ENCODE measurements around the gene CYP4A22.
"Not testable (repeated sequence)": the region's sequence is repeated elsewhere in the genome, so short reads cannot be mapped to it uniquely, and the experiment has no call there.

Gene CYP4A22

DNA sequence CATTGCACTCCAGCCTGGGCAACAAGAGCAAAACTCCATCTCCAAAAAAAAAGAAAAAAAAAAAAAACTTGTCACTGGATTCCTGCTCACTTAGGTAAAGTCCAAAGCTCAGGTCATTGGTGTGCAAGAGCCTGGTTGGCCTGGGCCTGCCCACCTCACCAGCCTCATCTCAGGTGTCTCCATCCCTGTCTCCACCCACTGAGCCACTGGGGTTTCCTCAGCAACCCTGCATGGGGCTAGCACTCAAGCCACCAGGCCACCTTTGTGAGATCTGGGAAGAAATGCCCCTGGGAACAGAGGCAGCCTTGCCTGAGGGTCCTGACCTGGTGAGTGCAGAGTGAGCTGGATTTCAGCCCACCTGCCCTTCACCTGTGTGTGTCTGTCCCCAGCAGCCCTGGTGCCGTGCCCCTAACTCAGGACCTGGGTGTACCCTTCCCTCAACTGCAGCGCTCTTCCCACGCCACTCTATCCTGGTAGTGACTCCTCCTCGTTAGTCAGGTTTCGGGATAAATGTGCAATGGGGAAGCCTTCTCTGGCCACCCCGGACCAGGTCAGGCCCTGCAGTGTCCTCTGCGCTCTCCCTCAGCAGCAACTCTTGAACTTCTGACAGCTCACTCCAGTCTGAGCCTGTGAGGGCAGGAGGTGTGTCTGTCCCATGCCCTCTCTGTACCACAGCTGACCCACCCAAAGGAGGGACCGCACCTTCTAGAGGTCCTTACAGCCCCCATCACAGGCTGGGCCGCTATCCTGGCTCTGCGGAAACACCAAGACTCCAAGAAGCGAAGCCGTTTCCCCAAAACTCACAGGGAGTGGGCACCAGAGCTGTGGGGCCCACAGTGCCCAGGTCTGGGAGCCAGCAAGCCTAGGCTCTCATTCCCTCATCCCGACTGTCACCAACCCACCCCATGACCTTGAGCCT, 49.3 kb downstream of the CYP4A22 start:
- no peak for DNase-seq

DNA sequence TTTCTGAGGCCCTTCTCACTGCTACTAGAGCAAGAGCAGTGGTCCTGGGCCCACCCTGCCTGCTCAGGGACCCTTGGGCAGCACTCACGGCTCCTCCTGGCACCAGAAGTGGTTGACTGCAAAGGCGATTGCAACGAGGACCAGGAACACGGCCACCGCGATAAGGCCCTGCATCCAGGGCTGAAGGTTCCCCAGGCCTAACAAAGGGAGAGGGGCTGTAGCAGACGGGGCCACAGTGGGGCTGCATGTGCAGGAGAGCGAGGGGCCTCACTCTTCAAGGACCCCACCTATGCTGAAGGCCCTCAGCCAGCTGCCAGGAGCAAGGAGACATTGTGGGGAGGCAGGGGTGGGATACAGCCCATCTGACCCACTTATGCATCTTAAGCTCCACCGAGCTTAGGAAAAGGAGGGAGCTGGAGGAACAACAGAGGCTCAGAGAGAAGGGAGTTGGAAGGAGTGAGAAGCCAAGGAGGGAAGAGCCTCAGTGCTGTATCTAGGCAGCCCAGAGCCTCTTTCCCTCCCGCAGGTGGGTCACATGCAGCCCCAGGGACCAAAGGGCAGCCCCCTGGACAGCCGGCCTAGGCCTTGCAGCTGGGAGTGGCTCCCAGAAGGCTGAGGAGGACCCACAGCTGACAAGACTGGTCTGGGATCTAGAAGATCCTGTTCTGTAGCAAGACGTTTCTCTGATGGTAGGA, 50.1 kb downstream of the CYP4A22 start:
- no peak for DNase-seq

DNA sequence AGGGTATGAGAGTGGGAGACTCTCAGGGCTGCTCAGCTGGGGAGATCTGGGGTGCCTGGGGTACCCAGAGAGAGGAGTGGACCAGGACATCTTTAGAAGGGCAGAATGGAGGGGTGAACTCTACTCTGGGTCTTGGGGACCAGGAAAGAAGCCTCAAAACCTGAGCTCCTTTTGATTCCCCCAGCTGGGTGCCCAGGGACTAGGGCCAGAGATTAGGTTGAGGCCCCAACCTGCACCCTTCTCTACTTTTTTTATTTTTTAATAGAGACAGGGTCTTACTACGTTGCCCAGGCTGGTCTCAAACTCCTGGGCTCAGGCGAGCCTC, 50.6 kb downstream of the CYP4A22 start:
- no peak for DNase-seq

DNA sequence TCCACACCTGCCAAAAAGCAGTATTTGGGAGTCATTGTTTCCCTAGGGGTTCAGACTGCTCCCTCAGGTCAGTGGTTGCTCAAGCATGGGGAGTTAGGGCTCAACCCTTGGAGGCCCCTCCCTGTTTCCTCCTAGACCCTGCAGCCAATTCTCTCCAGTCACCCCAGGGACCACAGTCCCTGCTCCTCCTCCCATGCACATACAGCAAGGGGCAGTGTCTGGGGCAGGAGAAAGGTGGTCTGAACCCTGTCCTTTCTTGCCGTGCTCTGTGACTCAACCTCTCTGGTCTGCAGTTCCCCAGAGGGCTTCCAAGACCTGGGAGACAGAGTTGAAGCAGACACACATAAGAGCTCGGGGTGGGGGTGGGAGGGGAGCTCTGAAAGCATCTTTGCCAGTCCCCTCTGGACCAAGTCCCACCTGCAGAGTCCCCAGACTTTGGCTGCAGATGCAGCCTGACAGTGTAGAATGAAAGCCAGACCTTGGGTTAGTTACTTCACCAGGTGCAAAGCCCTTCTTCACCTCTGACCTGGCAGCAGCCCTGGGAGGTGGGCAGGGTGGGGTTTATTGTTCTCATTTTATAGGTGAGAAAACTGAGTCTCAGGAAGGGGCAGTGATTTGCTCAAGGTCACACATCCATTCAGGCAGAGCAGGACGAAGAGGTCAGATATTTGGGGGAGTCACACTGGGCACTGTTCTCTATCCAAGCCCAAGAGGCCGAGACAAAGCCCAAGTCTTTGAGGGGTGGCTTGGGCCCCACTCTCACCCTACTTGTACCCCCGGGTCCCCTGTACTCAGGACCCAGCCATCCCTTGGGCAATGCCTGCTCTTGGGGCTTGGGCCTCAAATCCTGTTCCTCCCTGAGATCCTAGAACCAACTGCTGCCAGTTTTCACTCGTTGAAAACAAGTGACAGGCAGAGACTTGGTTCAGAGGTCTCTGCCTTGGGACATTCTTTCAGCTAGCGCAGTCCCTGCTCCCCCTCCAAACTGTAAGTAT, 51.8 kb downstream of the CYP4A22 start:
- no peak for DNase-seq

DNA sequence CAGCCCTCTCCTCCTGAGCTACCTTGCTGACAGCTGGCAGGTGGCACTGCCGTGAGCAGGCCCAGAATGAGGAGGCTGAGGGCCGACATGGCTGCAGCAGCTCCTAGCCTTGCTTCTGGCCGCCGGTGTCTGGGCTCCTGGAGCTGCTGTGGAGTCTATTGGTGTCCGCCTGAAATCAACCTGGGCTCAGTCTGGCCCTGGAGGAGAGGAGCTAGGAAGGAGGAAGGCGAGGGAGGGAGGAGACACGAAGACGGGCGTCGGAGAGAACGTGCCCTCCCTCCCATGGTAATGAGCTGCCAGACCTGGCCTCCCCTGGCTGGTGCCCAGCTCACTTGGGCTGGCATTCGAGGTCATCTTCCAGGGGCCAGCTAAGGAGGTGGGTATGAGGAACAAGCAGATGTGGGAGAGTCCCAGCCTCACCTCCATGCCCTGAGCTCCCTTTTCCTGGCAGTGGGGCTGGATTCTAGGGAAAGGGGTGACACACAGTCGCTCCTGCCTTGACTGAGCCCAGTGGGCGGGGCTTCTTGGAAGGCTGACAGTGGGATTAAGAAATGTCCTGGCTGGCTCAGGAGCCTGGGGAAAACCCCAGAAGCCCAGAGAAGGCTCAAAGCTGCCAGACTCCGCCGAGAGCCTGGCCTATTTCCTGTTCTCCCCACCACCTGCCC, 52.7 kb downstream of the CYP4A22 start, which contains the start of gene PDZK1IP1:
PDZK1IP1 (minus strand) TSS at position 193 of the 665 bp plus-strand sequence; CDS start at position 89, 104 bp downstream.
- no peak for DNase-seq

DNA sequence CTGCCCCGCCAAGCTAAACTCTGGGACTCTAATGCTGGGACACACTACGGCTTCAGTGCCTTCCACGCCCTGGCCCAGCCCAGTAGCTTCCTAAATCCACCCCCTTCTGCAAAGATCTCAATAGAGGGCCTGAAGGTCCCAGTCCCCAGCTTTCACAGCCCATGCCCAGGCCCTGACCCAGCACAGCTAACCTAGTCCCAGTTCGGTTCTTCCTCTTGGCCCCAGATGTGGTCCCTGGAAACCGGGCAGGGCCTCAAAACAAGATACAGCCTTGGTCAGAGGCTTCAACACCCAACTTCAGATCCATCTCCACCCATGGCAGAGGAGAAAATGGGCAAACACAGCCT, 53.2 kb downstream of the CYP4A22 start:
- DNase-seq = no peak

DNA sequence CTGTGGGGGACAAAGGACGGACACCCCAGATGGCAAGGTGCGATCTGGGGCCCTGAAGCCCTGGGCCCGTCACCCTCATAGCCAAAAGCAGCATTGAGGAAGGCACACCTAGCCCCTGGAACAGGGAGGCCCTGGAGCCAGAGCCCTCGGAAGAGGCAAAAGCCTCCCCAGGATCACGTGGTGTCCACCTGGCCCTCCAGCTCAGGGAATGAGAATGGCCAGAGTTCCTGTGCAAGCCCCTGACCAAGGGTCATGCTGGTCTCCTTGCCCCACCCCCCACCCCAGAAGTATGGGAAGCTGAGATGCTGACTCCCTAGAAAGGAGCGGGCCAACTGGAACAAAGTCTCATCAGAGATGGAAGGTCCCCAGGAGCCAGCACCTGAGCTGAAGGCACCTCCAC, 53.6 kb downstream of the CYP4A22 start:
- no peak for DNase-seq

DNA sequence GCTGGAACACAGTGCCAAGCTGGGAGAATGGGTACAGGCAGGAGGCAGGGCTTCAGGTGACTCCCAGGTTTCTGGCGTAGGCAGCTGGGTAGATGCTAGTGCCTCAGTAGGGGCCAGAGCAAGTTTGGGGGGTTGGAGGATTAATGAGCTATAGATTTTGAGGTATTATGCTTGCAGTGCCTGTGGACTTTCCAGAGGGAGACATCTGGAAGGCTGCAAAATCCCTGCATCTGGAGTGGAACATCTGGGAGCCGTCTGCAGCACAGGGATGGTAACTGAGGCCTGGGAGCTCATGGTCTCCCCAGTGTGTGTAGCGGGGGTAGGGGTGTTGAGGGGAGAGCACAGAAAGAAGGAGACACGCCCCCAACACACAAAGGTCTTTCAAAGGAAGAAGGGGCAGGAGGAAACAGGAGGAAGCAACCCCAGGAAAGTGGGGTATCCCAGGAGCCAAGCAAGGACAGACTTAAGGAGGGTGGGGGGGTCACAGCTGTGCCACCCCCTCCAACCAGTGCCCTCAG, 54.8 kb downstream of the CYP4A22 start:
- DNase-seq = no peak

DNA sequence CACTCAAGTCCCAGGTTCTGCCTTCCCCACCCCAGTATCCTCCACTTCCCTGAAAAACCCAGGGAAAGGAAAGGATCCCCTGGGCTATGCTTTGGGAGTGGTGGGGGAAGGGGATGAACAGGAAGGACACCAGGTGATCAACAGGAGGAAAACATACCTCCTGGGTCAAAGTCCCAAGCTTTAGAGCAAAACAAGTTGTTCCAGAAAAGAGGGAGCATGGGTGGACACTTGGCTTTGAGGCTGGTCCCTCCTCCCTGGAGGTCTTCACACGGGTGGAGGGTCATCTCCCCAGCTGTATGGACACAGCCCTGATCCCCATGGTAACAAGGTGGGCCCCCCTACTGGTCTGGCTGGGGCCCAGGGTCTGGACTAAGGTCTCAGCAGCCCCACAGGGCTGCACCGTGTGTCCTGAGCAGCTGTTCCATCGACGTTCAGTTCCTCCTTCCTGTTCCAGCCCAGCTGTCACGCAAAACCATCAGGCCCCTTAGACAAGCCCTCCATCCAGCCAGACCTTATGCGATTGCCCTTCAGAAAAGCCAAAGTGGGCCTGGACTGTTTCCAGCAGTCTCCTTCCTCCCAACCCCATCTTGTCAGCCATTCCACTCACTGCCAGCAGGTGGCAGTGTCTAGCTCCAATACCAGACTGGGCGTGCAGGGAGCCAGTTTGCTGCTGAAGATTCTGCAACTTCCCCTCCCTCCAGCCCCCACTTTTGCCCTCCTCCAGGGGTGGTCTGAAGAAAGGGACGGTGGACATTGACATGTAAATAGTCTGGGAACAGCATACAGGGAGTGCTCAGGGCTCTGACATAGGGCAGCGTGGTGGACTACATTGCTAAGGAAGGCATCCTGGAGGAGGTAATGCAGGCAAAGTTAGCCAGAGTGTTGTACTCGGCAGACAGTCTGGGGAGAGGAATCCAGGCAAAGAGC, 55.5 kb downstream of the CYP4A22 start:
- DNase-seq = peak; percentile 72 to 74

DNA sequence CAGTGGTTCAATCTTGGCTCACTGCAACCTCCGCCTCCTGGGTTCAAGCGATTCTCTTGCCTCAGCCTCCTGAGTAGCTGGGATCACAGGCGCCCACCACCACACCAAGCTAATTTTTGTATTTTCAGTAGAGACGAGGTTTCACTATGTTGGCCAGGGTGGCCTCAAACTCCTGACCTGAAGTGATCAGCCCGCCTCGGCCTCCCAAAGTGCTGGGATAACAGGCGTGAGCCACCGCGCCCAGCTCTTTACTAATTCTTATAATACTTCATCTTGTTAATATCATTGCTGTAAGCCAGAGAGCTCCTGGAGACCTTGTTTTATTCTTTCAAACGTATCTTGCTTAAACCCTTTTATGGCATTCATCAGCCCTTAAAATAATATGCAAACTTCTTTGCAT, 56.3 kb downstream of the CYP4A22 start:
- not testable (repeated sequence) for DNase-seq

DNA sequence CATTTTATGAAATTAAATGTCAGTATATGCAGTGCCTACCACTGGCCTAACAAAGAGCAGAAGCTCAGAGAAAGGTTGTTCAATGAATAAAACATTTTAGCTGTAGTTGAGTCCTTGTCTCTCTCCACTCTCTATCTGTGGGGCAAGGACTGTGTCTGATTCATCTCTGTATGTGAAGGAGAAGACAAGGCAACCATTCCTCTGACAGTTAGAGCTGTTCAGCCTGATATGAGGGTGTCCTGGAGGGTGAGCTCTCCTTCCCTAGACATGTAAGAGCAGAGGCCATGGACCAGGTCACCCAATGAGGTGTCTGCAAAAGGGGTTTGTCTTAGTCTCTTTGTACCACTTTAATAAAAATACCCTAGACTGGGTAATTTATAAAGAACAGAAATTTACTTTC, 57.1 kb downstream of the CYP4A22 start:
- no peak for DNase-seq

DNA sequence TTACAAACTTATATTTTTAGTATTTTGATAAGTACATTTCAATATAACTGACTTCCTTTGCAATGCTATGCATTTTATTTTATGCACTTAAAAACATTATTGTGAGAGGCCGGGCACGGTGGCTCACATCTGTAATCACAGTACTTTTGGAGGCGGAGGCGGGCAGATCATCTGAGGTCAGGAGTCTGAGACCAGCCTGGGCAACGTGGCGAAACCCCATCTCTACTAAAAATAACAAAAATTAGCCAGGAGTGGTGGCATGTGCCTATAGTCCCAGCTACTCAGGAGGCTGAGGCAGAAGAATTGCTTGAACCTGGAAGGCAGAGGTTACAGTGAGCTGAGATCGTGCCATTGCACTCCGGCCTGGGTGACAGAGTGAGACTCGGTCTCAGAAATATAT, 58.7 kb downstream of the CYP4A22 start:
- not testable (repeated sequence) for DNase-seq

DNA sequence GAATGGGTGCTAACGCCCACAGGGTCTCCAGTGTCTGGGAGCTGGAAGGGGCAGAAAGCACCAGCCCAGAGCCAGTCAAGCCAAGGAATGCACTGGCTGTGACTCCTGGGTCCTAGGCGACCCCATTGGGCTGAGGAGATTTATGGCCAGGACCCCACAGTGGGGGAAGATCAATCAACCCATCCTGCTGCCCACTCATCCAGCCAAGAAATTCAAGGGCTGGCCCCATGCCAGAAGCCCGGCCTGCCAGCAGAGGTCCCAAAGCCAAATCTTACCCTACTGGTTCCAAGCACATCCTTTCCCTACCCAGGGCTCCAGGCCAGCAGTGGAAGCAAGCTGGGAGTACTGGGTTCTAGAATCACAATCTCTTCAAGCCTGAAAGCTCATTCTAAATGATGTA, 59.4 kb downstream of the CYP4A22 start:
- no peak for DNase-seq

DNA sequence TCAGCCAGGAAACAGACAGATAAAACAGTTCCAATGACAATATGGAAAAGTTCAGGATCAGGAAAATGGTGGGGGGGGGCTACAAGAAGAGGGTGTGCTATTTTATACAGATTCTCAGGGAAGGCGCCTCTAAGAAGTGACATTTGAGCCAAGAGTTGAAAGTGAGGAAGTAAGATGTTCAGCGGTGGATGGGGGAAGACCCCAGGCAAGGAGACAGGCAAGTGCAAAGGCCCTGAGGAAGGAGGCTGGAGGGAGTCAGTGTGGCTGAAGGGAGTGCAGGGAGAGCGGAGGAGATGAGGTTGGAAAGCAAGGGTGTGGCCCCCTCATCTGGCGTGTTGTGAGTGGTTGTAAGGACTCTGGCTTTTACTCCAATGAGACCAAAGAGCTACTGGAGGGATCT, 61.0 kb downstream of the CYP4A22 start:
- DNase-seq = no peak

Data from activated CD4-positive, alpha-beta T cell treated with anti-CD3 and anti-CD28 coated beads, Interleukin-2, amount 50 U/mL, for 48 hours (primary cell).